Activated CD8-positive, alpha-beta memory T cell treated with anti-CD3 and anti-CD28 coated beads, Interleukin-2, amount 50 U/mL, for 48 hours (primary cell): Measurements from ENCODE around the gene MYEF2.

Experiments used
- DNase-seq: peaks from one replicate; pipeline ENCODE4 v3.0.0-alpha.2; 2020

Gene MYEF2

GRCh38 chr15:48177766-48178647, at the start of gene MYEF2:
Gene MYEF2, minus strand, starts transcription at chr15:48178295. Its CDS starts 58 bp downstream, at chr15:48178237.
- peak; percentile 86 for DNase-seq

- no peak for DNase-seq
Measured at GRCh38 chr15:48225771-48226170, 47.7 kb upstream of the MYEF2 start.

- no peak for DNase-seq
Measured at GRCh38 chr15:48222627-48223026, 44.5 kb upstream of the MYEF2 start.

- no peak for DNase-seq
Measured at GRCh38 chr15:48221885-48222284, 43.8 kb upstream of the MYEF2 start.

- DNase-seq: no peak
Measured at GRCh38 chr15:48221261-48221660, 43.2 kb upstream of the MYEF2 start.

- DNase-seq: no peak
Measured at GRCh38 chr15:48205981-48206380, 27.9 kb upstream of the MYEF2 start, which contains the start of gene SLC12A1. Gene SLC12A1, plus strand, starts transcription at chr15:48206302. Its CDS starts 1,418 bp downstream, at chr15:48207720.

- DNase-seq: no peak
Measured at GRCh38 chr15:48202068-48202467, 24.0 kb upstream of the MYEF2 start.

GRCh38 chr15:48191574-48192225, 13.6 kb upstream of the MYEF2 start, which contains the start of gene CTXN2:
Gene CTXN2, plus strand, starts transcription at chr15:48191665. Its CDS starts 9,636 bp downstream, at chr15:48201301.
- DNase-seq: no peak

GRCh38 chr15:48190932-48191573, 13.0 kb upstream of the MYEF2 start:
- peak; percentile 71 for DNase-seq

GRCh38 chr15:48186271-48186670, 8.2 kb upstream of the MYEF2 start:
- DNase-seq: no peak

- no peak for DNase-seq
Measured at GRCh38 chr15:48185529-48185928, 7.4 kb upstream of the MYEF2 start.

- no peak for DNase-seq
Measured at GRCh38 chr15:48182749-48183148, 4.7 kb upstream of the MYEF2 start.

- no peak for DNase-seq
Measured at GRCh38 chr15:48178648-48178931, 495 bp upstream of the MYEF2 start.

- no peak for DNase-seq
Measured at GRCh38 chr15:48177383-48177765, 721 bp downstream of the MYEF2 start.

GRCh38 chr15:48176957-48177356, 1.1 kb downstream of the MYEF2 start:
- no peak for DNase-seq

GRCh38 chr15:48176112-48176511, 2.0 kb downstream of the MYEF2 start:
- no peak for DNase-seq

- no peak for DNase-seq
Measured at GRCh38 chr15:48175126-48175525, 3.0 kb downstream of the MYEF2 start.

- no peak for DNase-seq
Measured at GRCh38 chr15:48170981-48171380, 7.1 kb downstream of the MYEF2 start.

- no peak for DNase-seq
Measured at GRCh38 chr15:48168616-48169015, 9.5 kb downstream of the MYEF2 start.

GRCh38 chr15:48153526-48153925, 24.6 kb downstream of the MYEF2 start:
- DNase-seq: no peak

GRCh38 chr15:48149858-48150257, 28.2 kb downstream of the MYEF2 start:
- DNase-seq: no peak

GRCh38 chr15:48147358-48147757, 30.7 kb downstream of the MYEF2 start:
- no peak for DNase-seq

- no peak for DNase-seq
Measured at GRCh38 chr15:48145923-48146322, 32.2 kb downstream of the MYEF2 start.

GRCh38 chr15:48144889-48145288, 33.2 kb downstream of the MYEF2 start:
- DNase-seq: no peak
